Hematopoietic multipotent progenitor cell (in vitro differentiated cells): ENCODE data around the gene ARL13A. TPM values are rescaled to one million over a fixed set of nuclear protein-coding genes. Genes with fewer than 3 reads are reported as not detected.
"Not testable (repeated sequence)": the region's sequence is repeated elsewhere in the genome, so short reads cannot be mapped to it uniquely, and the experiment has no call there.

Source experiments
- DNase-seq, 3 donors: peaks; one replicate each; pipeline ENCODE4 v3.0.0-alpha.2; 2011 to 2015; ENCODE audit warnings: low read depth in 2 of 3, low spot score in 2 of 3
- total RNA-seq: library from RNA; depleted of rRNA; stranded (reverse); fragments of >200 nt; gene quantifications from one replicate; pipeline ENCODE4 v1.2.3, GENCODE V29; 2012

The ARL13A gene
- total RNA-seq = not detected

DNA sequence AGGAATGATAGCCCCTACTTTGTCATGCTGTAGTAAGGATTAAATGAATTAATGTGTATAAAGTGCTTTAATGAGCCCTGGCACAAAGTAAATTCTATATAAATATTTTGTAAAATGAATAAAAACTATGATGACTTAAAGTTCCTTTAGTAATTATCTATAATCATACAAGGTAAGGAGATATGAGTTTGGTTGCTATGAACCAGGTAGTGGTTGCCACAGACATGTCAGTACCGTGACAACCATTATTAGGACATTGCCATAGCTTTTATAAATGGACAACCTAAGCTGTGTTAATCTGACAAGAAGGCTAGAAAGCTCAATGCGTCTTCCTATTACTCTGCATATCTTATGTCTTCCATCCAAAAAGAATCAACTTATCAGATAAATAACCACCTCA lies at the start of gene ARL13A:
Gene ARL13A, plus strand, starts transcription at position 301 of the 400 bp plus-strand sequence. CDS start 3,982 bp downstream, outside the sequence.
- DNase-seq = no peak

DNA sequence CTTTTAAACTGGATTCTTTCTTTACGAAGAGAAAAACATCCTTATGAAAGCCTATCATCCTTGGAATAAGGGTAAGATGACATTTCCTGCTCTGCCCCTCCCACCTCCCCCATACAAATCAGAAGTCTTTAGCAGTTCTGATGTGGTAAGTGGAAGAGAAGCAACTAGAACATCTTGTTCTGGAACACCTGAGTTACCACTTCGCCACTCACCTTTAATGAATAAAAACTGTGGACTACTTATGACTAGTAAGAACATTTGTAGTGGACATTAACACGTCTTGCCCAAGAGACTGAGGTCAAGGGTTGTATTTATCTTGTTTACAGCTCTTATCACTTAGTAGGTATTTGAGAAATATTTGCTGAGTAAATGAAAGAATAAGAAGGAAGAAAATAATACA lies 45.1 kb upstream of the ARL13A start:
- DNase-seq = no peak

DNA sequence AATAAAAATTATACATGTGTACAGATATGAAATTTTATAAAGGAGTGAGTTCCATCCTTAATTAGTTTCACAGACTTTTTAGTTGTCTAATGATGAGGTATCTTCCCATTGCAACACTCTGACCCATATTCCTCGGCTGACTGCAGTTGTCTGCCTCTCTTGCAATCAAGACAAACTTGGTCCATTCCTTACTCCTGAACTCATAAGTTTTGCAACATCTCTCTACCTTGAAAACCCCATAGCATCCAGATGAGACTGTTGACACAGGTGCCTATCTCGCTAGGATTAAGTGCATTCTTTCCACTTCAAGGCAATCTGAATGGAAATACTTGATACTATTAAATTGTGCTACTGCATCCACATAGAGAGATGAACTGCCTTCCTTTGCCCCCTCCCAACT lies 43.1 kb upstream of the ARL13A start:
- no peak for DNase-seq

DNA sequence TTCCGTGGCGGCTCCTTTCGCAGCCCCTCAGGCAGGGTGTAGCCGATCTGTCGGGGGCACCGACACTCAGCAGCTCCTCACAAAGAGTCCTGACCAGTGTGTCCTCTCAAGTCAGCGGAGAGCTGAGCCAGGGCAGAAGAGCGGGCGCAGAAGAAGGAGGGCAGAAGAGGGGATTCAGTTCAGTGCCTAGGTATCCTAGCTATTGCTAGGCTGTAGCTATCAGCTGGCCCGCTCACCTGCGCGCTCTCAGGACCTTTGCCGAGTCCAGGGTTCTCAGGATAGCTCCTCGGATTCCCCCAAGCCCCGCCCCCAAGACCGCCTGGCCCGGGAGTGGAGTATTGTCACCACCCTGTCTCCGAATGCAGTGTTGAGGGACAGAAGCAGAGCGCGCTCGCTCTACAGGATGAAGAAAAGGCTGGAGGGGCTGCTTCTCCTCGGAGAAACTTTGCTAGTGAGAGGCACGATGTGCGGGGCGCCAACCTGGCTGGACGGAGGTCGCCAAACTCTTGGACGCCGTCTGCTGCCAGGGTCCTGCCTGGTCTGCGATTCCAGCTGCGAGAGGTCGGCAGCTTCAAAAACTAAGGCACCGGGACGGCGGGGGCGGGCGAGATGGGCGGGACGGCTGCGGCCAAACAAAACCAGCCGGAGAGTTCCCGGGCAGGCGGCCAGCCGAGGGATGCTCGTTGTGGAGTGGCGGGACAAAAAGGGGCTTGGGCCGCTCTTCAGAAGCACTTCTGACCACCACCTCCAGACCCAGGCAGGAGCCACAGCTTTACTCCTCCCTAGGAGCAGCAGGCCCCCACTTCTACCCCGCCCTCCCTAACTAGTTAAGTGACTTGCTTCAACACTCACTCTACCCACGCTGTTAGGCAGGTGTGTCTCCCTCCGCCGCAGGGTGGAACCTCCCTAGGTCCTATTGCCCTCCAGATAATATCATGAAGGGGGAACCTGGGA lies 40.6 kb upstream of the ARL13A start, which contains the start of gene XKRX:
Gene XKRX, minus strand, starts transcription at position 258 of the 954 bp plus-strand sequence. CDS start 613 bp downstream, outside the sequence.
- DNase-seq = peak in 1 of 3 donors; percentile 15

DNA sequence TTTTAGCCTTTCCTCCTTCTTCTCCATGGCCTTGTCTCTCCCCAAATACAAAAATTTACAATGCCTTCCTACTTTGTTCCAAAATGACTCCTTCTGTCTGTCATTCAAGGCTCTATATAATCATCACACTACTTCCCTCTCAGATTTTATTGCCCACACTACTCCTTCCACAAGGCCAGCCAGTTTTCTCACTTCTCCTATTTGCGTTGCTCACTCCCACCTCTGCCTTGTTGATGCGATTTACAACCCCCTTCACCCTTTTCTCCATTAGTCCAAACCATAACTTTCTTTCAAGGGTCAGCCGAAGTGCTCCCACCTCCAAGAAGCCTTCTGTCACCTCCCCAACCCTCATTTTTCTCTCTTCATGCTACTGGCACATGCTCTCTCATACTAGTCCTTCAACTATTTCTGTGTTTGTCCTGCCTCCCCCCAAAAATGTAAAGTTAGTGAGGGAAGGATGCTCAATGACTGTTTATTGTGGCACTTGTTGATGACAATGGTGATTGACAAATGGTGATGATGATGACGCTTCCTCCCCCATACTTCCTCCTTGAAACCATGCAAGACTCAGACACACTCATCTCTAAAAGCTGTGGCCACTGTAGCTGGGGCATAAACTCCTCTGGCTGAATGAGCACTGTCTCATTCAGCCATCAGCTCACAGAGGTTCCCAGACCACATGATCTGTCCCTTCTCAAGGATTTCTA lies 38.1 kb upstream of the ARL13A start:
- DNase-seq = no peak

DNA sequence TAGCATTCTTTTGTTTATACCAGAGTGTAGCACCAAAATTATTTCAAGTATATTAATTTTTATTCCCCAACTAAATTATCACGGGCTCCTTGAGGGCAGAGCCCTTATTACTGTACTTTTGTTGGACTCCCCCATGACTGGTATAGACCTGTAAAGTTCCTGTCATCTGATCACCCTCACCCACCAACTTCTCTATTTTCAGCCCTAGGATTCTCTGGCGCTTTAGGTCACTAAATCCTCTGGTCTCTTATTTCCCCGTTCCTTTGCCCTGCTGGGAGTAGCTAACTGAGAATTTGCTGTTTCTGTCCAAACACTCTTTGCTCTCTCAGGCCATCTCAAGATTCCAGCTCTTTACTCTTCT lies 37.6 kb upstream of the ARL13A start:
- DNase-seq = no peak

DNA sequence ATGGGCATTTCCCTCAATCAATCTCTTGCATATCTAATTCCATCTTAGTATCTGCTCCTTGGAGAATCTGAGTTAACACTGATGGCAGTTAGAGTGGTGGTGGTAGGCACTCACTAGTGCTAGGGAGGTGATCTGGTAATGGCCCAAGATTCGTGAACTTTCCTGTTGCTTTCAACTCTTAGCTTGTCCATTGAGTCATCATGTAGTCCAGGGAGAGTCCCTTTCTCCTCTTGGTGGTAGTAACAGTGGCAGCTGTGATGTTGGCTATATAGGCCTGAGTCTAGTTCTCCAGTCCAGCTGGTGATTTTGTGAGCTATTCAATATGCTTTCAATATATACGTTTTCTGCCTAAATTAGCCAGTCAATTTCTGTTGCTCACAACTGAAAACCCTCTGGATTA lies 33.7 kb upstream of the ARL13A start:
- no peak for DNase-seq

DNA sequence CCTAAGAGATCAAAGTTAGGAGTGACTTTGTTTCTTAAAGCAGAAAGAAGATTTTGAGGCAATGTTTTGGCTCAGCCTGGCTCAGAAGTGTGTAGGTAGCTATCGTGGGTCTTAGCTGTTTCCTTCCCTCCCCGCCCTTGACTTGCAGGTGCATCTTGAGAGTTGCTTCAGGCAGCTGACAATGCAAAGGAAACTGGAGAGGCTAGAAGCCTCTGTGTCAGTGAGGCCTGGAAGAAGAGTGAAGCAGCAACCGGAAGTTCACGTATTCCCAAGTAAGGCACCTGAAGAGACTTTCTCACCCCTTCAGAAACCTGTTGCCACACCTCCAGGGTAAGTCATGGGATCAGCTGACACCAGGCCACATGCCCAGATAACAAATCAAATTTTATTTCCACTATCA lies 30.2 kb upstream of the ARL13A start:
- DNase-seq = no peak

DNA sequence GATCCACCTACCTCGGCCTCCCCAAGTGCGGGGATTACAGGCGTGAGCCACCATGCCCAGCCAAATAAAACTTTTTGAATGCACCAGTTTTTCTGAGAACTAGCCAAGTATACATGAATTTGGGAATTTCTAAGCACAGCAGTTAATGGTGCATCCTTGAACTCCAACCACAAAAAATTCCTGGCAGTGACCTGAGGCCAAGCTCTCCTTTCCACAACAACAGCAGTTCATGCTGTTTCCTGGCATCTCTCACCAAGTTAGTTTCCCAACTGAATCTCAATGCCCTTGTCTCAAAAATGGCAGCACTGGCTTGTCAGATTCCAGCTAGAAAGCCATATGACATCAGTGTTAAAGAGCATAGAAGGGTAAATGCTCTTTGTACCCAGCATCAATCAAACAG lies 24.9 kb upstream of the ARL13A start:
- DNase-seq = no peak

DNA sequence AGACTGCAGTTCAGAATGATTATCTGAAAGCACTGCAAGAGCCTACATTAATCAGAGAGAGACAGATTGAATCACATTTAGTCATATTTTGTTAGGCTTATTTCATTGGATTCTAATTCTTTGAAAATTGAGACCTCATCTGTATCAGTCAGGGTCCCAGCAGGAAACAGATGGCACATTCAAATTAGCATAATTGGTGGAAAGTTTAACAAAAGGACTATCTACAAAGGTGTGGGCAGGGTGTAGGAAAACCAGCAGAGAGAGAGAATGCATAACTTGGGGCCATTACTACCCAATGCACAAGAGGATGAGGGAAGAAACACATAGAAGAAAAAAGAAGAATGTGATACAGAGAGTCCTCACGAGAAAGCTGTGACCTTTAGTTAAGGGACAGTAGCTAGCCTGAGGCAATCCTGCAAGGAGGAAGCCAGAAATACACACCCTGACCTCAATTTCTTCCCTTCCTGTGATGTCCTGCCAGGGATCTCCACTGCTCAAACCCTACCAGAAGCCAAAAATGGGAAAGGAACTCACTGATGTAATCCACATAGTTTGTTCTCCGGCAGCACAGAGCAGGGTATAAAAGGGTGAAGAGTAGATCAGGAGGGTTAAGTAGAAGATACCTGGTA lies 23.1 kb upstream of the ARL13A start:
- no peak for DNase-seq

DNA sequence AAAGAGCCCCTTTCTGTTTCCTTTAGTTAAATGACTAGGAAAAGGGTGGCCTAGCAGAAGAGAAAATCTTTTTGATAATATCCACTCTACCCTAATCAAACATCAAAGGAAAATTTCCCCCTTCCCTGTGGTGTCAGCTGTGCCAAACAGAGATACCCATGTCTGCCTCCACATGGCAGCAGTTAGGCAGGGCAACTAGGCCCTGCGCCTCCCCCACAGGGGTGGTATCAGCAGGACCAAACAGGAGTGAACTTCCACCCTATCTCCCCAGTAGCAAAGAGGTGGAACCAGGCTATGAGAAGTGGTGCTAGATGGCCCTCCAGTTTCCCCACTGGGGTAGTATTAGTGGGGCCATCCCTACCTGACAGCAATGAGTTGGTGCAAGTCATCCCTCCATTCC lies 21.0 kb upstream of the ARL13A start:
- no peak for DNase-seq

DNA sequence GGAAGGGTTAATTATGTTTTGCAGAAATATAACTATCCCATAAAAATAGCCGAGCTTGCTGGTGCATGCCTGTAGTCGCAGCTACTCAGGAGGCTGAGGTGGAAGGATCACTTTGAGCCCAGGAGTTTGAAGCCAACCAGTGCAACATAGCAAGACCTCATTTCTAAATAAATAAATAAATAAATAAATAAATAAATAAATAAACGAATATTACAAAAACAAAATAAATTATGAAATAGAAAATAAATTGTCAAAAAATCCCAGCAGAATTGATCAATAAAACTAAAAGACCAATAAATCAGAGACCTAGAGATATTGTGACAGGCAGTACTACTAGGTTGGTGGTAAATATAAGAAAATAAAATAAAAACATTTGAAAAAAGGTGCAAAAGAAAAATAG lies 6.7 kb upstream of the ARL13A start:
- no peak for DNase-seq

DNA sequence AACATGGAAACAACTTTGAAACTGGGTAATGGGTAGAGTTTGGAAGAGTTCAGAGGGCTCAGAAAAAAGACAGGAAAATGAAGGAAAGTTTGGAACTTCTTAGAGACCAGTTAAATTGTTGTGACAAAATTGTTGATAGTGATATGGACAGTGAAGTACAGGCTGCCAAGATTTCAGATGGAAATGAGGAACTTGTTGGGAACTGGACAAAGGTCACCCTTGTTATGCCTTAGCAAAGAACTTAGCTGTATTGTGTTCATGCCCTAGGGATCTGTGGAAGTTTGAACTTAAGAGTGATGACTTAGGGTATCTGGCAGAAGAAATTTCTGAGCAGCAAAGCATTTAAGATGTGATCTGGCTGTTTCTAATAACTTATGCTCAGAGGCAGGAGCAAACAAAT lies 5.1 kb upstream of the ARL13A start:
- DNase-seq = no peak

DNA sequence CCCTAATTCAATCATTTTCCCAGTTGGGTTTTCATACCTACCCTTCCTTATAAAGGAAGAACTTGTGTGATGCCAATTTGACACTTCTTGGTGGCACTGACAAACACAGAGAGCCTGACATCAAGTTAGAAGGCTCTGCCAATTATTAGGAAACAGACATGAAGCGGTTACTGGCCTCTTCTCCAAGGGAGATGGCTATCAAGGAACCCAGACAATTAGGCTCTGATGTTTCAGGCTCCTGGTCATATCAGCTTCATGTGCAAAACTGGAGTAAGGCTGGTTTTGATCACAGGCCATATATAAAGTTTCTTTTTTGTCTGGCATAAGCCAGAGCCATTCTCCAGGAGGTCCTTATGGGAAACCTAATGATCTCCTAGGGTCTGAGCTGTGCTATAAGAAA lies 428 bp downstream of the ARL13A start:
- DNase-seq = no peak

DNA sequence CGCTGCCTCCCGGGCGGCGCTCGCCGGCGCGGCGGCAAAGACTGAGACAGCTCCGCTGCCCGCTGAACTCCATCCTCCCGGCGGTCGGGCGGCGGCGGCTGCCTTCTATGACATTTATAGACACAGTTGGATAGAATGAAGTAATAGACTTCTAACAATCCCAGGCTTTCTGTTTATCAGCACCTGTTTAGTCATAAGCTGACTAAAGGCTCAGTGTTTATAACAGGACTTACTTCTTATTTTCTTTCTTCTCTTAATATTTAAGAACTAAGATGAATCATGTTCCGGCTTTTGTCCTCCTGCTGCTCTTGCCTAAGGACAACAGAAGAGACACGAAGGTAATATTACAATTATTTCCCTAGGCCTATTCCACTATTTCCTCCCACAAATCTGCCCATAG lies 3.9 kb downstream of the ARL13A start:
- no peak for DNase-seq

DNA sequence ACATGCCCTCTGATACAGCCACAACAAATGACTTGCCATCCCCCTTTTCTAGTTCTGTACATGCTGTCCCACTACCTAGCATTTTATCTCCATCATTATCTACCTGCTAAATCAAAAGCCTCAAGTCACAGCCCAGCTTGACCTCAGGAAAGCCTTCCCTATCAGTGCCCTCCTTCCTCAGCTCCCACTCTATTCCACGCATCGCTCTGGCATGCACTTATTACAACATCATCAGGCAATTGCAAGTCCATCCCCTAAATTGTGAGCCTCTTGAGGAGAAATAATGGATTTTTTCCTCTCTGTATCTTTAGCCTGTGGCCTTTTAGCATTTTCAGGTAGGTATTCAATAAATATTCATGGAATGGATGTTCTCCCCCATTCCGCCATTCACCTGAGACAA lies 5.7 kb downstream of the ARL13A start:
- no peak for DNase-seq

DNA sequence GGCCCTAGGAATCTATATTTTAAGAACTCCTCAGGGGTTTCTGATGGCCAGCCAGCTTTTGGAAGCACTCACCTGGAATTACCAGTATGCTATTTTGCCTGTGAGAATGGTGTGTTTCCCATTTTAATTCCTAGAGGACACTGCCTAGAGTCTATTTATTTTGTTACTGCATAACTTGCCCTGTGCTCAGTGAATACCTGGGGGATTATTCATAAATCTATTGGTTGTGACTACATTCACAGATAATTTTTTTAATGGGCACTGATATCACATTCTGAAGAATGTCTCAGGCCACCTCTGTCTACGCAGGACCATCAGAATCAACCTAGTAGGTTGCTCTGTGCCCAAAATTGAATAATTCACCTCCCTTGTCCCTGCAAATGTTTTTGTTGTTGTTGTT lies 6.7 kb downstream of the ARL13A start:
- DNase-seq = no peak

DNA sequence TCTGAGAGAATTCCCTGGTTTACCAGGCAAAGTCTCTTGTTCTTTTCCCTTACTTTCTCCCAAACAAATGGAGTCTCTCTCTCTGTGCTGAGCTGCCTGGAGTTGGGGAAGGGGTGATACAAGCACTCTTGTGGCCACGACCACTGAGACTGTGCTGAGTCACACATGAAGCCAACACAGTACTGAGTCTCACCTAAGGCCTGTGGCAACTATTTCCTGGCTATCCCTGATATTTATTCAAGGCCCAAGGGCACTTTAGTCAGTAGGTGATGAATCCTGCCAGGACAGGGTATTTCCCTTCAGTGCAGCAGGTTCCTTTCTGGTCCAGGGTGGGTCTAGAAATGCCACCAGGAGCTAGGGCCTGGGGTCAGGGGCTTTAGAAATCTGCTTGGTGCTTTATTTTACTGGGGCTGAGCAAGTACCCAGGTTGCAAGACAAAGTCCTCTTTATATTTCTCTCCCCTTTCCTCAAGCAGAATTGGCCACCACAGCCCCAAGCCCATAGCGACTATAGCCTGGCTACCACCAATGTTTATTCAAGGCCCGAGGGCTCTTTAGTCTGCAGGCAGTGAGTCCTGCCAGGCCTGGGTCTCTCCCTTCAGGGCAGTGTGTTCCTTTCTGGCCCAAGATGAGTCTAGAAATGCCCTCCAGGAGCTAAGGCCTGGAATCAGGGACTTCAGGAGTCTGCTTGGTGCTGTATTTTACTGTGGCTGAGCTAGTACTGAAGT lies 10.5 kb downstream of the ARL13A start:
- no peak for DNase-seq

DNA sequence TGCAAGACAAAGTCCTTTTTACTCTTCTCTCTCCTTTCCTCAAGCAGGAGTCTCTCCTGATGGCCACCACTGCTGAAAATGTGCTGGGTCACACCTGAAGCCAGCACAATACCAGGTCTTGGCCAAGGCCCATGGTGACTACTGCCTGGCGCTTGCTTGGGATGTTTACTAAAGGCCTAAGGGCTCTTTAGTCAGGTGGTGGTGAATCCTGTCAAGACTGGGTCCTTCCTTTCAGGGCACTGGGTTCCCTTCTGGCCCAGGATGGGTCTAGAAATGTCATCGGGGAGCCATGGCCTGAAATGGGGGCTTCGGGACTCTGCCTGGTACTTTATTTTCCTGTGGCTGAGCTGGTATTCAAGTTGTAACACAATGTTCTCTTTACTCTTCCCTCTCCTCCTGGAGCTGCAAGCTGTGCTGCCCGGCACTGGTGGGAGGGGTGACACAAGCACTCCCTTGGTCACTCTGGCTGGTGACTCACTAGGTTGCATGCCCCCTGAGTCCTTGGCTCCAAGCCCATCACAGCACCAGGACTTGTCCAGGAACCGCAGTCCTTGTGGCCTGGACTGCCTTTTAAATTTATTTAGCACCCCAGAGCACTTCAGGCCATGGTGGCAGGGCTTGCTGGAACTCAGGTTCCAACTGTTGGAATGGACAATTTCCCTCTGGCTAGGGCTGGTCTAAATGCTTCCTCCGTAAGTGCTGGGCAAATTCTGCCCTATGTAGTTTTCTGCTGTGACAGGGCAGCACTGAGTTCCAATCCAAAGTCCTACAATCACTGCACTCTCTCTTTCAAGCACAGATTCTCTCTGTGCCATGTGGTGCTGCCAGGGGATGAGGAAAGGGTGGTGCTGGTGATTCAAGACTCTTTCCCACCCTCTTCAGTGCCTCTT lies 11.3 kb downstream of the ARL13A start:
- DNase-seq = no peak

DNA sequence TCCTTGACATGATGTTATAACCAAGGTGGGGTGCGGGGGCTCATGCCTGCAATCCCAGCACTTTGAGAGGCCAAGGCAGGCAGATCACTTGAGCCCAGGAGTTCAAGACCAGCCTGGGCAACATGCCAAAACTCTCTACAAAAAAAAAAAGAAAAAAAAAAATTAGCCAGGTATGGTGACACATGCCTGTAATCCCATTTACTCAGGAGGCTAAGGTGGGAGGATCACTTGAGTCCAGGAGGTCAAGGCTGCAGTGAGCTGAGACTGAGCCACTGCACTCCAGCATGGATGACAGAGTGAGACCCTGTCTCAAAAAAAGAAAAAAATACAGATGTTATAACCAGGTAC lies 12.0 kb downstream of the ARL13A start:
- DNase-seq = not testable (repeated sequence)
